H1 (cell line): ENCODE measurements around the gene DHX29.

ENCODE experiments used
- CTCF ChIP-seq, 3 experiments: IDR thresholded peaks; 1 replicate in 2 of 3; 2 replicates in 1 of 3; pipeline versions ENCODE4 v1.5.1 to v1.6.1; 2011; ENCODE audit warnings: low read length in 3 of 3, mild to moderate bottlenecking in 3 of 3, inconsistent platforms in 2 of 3, low read depth in 1 of 3, moderate library complexity in 1 of 3; ENCODE audit not compliant: insufficient read depth in 1 of 3; ENCODE audit errors: control extremely low read depth in 1 of 3
- EP300 ChIP-seq, 2 experiments: IDR thresholded peaks; 1 replicate in 1 of 2; 2 replicates in 1 of 2; pipeline ENCODE4 v1.6.1; 2011 to 2012; ENCODE audit warnings: low read depth in 2 of 2, low read length in 2 of 2, mild to moderate bottlenecking in 2 of 2, borderline replicate concordance in 1 of 2, inconsistent platforms in 1 of 2, moderate library complexity in 1 of 2
- HDAC6 ChIP-seq: IDR thresholded peaks from one replicate; pipeline ENCODE4 v1.7.1; 2012; ENCODE audit warnings: low read depth, mild to moderate bottlenecking, inconsistent platforms, low read length, moderate library complexity

GRCh38 chr5:55303238-55303690, 4.2 kb downstream of the DHX29 start:
- TF ChIP-seq CTCF (IDR thresholded peaks at IDR 0.05; ENCODE audit: control extremely low read depth in 1 of 3, insufficient read depth in 1 of 3, low read depth in 1 of 3, low read length in 3 of 3) (no peak), HDAC6 (no peak), EP300 (IDR thresholded peaks at IDR 0.05; ENCODE audit: borderline replicate concordance in 1 of 2, low read depth in 2 of 2, low read length in 2 of 2) (no peak)
